Retinal pigment epithelial cell (primary cell): ENCODE data around the gene STRA6.

Source experiments
- DNase-seq: peaks from one replicate; pipeline ENCODE4 v3.0.0-alpha.2; 2010; ENCODE audit warnings: low read depth
- H3K4me3 ChIP-seq: 2 replicates; pipeline ENCODE4 v1.5.1; 2011; ENCODE audit warnings: mild to moderate bottlenecking, low read length, control low read depth, moderate library complexity
- CTCF ChIP-seq: conservative IDR thresholded peaks from 2 replicates; pipeline ENCODE4 v1.5.1; 2011; ENCODE audit warnings: low read depth, low read length, control low read depth, inconsistent platforms

STRA6 gene

GRCh38 chr15:74200412-74200815 is 2.2 kb downstream of the STRA6 start:
- DNase-seq = no peak
- TF ChIP-seq CTCF = no peak
- H3K4me3 ChIP-seq = no peak overlapping the region

- no peak for TF ChIP-seq CTCF
- no peak overlapping the region for H3K4me3 ChIP-seq
- DNase-seq = no peak
These were observed 3.3 kb downstream of the STRA6 start for GRCh38 chr15:74199297-74199652.

GRCh38 chr15:74197176-74197965 is 5.2 kb downstream of the STRA6 start:
- TF ChIP-seq CTCF = no peak
- no peak for DNase-seq
- H3K4me3 ChIP-seq = no peak overlapping the region

GRCh38 chr15:74196175-74196574 is 6.4 kb downstream of the STRA6 start:
- peak; percentile 77 for DNase-seq
- TF ChIP-seq CTCF = no peak
- H3K4me3 ChIP-seq = no peak overlapping the region

GRCh38 chr15:74194572-74195559 is 7.7 kb downstream of the STRA6 start:
- TF ChIP-seq CTCF = no peak
- no peak overlapping the region for H3K4me3 ChIP-seq
- DNase-seq = no peak

- no peak for TF ChIP-seq CTCF
- no peak overlapping the region for H3K4me3 ChIP-seq
- no peak for DNase-seq
These were observed 8.7 kb downstream of the STRA6 start for GRCh38 chr15:74193905-74194304.
